OCI-LY1 (cell line): Measurements from ENCODE around the gene STK11IP.

Source experiments
- H2AFZ ChIP-seq: fragments of 200-600 bp; sonication (generic), shearing (Covaris generic); 2 replicates; pipeline ENCODE4 v1.6.0; 2014; ENCODE audit warnings: antibody characterized with exemption, mild to moderate bottlenecking, low read length
- H3F3A ChIP-seq: fragments of 200-600 bp; sonication (generic), shearing (Covaris generic); 2 replicates; pipeline ENCODE4 v1.6.0; 2014; ENCODE audit warnings: mild to moderate bottlenecking, antibody characterized with exemption, low read length, moderate library complexity; ENCODE audit not compliant: insufficient read depth
- H3K27ac ChIP-seq: fragments of 200-600 bp; sonication (generic); 2 replicates; pipeline ENCODE4 v1.5.1; 2014; ENCODE audit warnings: low read length, mixed run types, mild to moderate bottlenecking, low read depth; ENCODE audit not compliant: poor library complexity, severe bottlenecking
- H3K27me3 ChIP-seq: fragments of 200-600 bp; sonication (generic); 2 replicates; pipeline ENCODE4 v1.6.0; 2014; ENCODE audit warnings: antibody characterized with exemption, mild to moderate bottlenecking, low read length, moderate library complexity; ENCODE audit not compliant: insufficient read depth
- H3K36me3 ChIP-seq: fragments of 200-600 bp; sonication (generic); 2 replicates; pipeline ENCODE4 v1.6.1; 2014; ENCODE audit warnings: mild to moderate bottlenecking, antibody characterized with exemption, low read length, moderate library complexity, mixed read lengths; ENCODE audit not compliant: insufficient read depth
- H3K4me1 ChIP-seq: fragments of 200-600 bp; sonication (generic); 2 replicates; pipeline ENCODE4 v1.5.1; 2014; ENCODE audit warnings: mild to moderate bottlenecking, low read length, moderate library complexity; ENCODE audit not compliant: insufficient read depth, severe bottlenecking
- H3K4me2 ChIP-seq: fragments of 200-600 bp; sonication (generic), shearing (Covaris generic); 2 replicates; pipeline ENCODE4 v1.6.1; 2014; ENCODE audit warnings: low read length
- H3K4me3 ChIP-seq: fragments of 200-600 bp; sonication (generic); 2 replicates; pipeline ENCODE4 v1.5.1; 2014; ENCODE audit warnings: low read length, low read depth, mild to moderate bottlenecking, mixed read lengths; ENCODE audit not compliant: poor library complexity, severe bottlenecking
- H3K79me2 ChIP-seq: fragments of 200-600 bp; shearing (Covaris generic); 2 replicates; pipeline ENCODE4 v1.6.1; 2016; ENCODE audit warnings: mixed run types, low read length, mixed read lengths; ENCODE audit not compliant: insufficient read depth
- H3K9ac ChIP-seq: fragments of 200-600 bp; sonication (generic), shearing (Covaris generic); 2 replicates; pipeline ENCODE4 v1.6.1; 2014; ENCODE audit warnings: mild to moderate bottlenecking, low read length, mixed read lengths
- H3K9me2 ChIP-seq: fragments of 200-600 bp; sonication (generic), shearing (Covaris generic); 2 replicates; pipeline ENCODE4 v1.6.1; 2014; ENCODE audit warnings: low read depth, mild to moderate bottlenecking, low read length, mixed read lengths
- H3K9me3 ChIP-seq: fragments of 200-600 bp; shearing (Covaris generic); 2 replicates; pipeline ENCODE4 v1.6.1; 2014; ENCODE audit warnings: low read length, mixed read lengths
- H4K20me1 ChIP-seq: fragments of 200-600 bp; sonication (generic), shearing (Covaris generic); 2 replicates; pipeline ENCODE4 v1.6.0; 2016; ENCODE audit warnings: mild to moderate bottlenecking, low read length; ENCODE audit not compliant: insufficient read depth
- EZH2 ChIP-seq: fragments of 200-600 bp; sonication (generic), shearing (Covaris generic); IDR thresholded peaks from 2 replicates; pipeline ENCODE4 v1.8.0; 2017; ENCODE audit warnings: borderline replicate concordance, mixed run types, mild to moderate bottlenecking, antibody characterized with exemption, low read length, moderate library complexity, mixed read lengths
- TF ChIP-seq, protein P1 (sequence below): fragments of 200-600 bp; sonication (generic), shearing (Covaris generic); IDR thresholded peaks from 2 replicates; pipeline ENCODE4 v1.5.1; 2017; ENCODE audit warnings: mild to moderate bottlenecking, antibody characterized with exemption, low read length, moderate library complexity, mixed read lengths

Gene STK11IP, protein sequence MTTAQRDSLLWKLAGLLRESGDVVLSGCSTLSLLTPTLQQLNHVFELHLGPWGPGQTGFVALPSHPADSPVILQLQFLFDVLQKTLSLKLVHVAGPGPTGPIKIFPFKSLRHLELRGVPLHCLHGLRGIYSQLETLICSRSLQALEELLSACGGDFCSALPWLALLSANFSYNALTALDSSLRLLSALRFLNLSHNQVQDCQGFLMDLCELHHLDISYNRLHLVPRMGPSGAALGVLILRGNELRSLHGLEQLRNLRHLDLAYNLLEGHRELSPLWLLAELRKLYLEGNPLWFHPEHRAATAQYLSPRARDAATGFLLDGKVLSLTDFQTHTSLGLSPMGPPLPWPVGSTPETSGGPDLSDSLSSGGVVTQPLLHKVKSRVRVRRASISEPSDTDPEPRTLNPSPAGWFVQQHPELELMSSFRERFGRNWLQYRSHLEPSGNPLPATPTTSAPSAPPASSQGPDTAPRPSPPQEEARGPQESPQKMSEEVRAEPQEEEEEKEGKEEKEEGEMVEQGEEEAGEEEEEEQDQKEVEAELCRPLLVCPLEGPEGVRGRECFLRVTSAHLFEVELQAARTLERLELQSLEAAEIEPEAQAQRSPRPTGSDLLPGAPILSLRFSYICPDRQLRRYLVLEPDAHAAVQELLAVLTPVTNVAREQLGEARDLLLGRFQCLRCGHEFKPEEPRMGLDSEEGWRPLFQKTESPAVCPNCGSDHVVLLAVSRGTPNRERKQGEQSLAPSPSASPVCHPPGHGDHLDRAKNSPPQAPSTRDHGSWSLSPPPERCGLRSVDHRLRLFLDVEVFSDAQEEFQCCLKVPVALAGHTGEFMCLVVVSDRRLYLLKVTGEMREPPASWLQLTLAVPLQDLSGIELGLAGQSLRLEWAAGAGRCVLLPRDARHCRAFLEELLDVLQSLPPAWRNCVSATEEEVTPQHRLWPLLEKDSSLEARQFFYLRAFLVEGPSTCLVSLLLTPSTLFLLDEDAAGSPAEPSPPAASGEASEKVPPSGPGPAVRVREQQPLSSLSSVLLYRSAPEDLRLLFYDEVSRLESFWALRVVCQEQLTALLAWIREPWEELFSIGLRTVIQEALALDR

DNA sequence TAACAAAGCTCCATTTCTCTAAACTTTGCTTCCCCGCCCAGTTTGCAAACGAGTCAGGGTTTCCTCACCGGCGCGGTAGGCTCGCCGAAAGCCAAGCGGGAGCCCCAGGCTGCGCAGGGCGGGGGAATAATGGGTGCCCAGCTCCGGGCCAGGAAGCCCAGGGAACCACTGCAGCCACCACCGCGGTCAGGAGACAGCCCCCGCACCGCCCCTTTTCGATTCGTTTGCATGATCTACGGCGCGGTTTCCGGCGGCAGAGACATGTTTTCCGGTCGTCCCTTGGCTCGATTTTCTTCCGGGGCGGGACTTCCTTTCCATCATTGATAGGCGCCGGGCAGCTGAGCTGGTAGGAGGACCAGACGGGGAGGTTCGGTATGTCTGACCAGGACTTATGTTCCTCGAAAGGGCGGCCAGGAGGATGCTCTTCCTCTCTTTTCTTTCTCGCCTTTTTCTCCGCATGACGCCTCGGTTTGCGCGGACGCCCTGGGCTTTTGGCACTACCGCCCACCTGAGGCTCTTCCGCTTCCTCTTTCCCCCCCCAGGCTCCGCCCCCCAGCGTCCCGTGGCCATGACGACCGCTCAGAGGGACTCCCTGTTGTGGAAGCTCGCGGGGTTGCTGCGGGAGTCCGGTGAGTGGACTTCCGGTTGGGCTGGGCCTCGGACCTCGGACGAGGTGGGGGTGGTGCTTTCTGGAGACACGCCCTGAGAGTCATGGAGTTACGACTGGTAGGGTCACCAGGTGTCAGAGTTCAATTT is at the start of gene STK11IP:
Gene STK11IP (plus strand): TSS at position 306 of the 756 bp plus-strand sequence. CDS start 263 bp downstream, at position 569.
- peak within 1 kb of the TSS; percentile 75 for H3K9ac ChIP-seq
- peaks cover 12% of the 10 kb centered on the region for H3K4me1 ChIP-seq
- peaks cover 8% of the 10 kb centered on the region; the same call in 1 of the 2 replicates for H3K36me3 ChIP-seq
- no peaks in the 10 kb centered on the region for H3K9me3 ChIP-seq
- H4K20me1 ChIP-seq = no peaks in the 10 kb centered on the region
- peak within 1 kb of the TSS; percentile 69 for H3K4me3 ChIP-seq
- no peaks in the 10 kb centered on the region for H3K79me2 ChIP-seq
- H2AFZ ChIP-seq = peak within 1 kb of the TSS; percentile 38; the same call in 1 of the 2 replicates
- H3F3A ChIP-seq = no peaks in the 10 kb centered on the region
- no peaks in the 10 kb centered on the region for H3K27me3 ChIP-seq
- H3K27ac ChIP-seq = peak within 1 kb of the TSS; percentile 70
- H3K4me2 ChIP-seq = peak within 1 kb of the TSS; percentile 83
- no peak for TF ChIP-seq EZH2
- TF ChIP-seq, protein P1, sequence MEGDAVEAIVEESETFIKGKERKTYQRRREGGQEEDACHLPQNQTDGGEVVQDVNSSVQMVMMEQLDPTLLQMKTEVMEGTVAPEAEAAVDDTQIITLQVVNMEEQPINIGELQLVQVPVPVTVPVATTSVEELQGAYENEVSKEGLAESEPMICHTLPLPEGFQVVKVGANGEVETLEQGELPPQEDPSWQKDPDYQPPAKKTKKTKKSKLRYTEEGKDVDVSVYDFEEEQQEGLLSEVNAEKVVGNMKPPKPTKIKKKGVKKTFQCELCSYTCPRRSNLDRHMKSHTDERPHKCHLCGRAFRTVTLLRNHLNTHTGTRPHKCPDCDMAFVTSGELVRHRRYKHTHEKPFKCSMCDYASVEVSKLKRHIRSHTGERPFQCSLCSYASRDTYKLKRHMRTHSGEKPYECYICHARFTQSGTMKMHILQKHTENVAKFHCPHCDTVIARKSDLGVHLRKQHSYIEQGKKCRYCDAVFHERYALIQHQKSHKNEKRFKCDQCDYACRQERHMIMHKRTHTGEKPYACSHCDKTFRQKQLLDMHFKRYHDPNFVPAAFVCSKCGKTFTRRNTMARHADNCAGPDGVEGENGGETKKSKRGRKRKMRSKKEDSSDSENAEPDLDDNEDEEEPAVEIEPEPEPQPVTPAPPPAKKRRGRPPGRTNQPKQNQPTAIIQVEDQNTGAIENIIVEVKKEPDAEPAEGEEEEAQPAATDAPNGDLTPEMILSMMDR = no peak
- no peaks in the 10 kb centered on the region for H3K9me2 ChIP-seq

DNA sequence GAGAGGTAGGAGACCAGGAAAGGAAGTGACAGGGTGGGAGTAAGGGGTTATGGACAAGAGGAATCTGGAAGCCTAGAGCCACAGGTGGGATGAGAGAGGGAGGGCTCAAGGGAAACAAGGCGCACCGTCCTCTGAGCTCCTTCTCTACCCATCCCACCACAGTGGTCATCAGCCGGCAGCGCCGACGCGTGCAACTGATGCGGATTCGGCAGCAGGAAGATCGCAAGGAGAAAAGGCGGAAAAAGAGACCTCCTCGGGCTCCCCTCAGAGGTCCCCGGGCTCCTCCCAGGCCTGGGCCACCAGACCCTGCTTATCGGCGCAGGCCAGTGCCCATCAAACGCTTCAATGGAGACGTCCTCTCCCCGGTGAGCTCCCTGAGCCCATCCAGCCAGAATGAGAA is 48.7 kb upstream of the STK11IP start:
- no peaks in the 10 kb centered on the region for H3F3A ChIP-seq
- no peaks in the 10 kb centered on the region for H3K79me2 ChIP-seq
- no peak overlapping the region for H3K9ac ChIP-seq
- H2AFZ ChIP-seq = no peak overlapping the region
- no peaks in the 10 kb centered on the region for H3K9me2 ChIP-seq
- H3K4me2 ChIP-seq = no peak overlapping the region
- no peaks in the 10 kb centered on the region for H3K36me3 ChIP-seq
- no peak for TF ChIP-seq EZH2
- TF ChIP-seq, protein P1 = no peak
- no peaks in the 10 kb centered on the region for H3K27me3 ChIP-seq
- H3K4me1 ChIP-seq = peaks cover 5% of the 10 kb centered on the region
- no peak overlapping the region for H3K27ac ChIP-seq
- no peaks in the 10 kb centered on the region for H4K20me1 ChIP-seq
- no peaks in the 10 kb centered on the region for H3K9me3 ChIP-seq
- no peak overlapping the region for H3K4me3 ChIP-seq

DNA sequence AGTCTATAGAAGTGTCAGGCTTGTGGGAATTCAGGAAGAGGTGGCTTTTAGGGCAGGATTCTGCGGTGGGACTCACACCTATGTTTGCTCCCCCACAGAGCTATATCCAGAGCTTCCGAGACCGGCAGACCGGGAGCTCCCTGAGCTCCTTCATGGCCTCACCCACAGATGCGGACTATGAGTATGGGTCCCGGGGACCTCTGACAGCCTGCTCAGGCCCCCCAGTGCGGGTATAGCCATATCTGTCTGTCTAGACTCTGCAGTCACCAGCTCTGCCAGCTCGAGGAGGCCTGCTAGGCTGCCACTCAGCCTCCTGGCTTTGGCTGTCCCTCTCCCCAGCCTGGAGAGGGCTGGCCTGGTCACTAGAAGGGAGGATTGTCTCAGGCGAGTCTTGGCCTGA is 48.0 kb upstream of the STK11IP start:
- Histone ChIP-seq H3K27me3 (no peaks in the 10 kb centered on the region), H3K4me2 (no peak overlapping the region), H3K79me2 (no peaks in the 10 kb centered on the region), H3K36me3 (no peaks in the 10 kb centered on the region), H3F3A (no peaks in the 10 kb centered on the region), H3K9me3 (no peaks in the 10 kb centered on the region), H3K27ac (no peak overlapping the region), H3K4me1 (no peaks in the 10 kb centered on the region), H3K4me3 (no peak overlapping the region), H3K9me2 (no peaks in the 10 kb centered on the region), H2AFZ (no peak overlapping the region), H3K9ac (no peak overlapping the region), H4K20me1 (no peaks in the 10 kb centered on the region)
- no peak for TF ChIP-seq EZH2
- TF ChIP-seq, protein P1 = no peak
